OCI-LY7 (cell line): ENCODE results near the gene TMEFF1. TPM values are rescaled to one million over a fixed set of nuclear protein-coding genes. Genes with fewer than 3 reads are reported as not detected.

ENCODE experiments used
- BruUV-seq: library from RNA; stranded (reverse); fragments of 400-500 nt; replicated peaks from 2 replicates; lab custom pipeline; 2021; lab: Mats Ljungman, UMichigan
- CTCF ChIA-PET: fragments of 300-600 bp; sonication (Branson Sonifier 250); formaldehyde crosslinking; loops from one replicate; lab custom pipeline; 2022; ENCODE audit warnings: antibody characterized with exemption; ENCODE audit not compliant: unreplicated experiment; lab: Charles Lee
- POLR2A ChIA-PET: fragments of 300-600 bp; sonication (Branson Sonifier 250); formaldehyde crosslinking; loops from one replicate; lab custom pipeline; 2022; ENCODE audit warnings: antibody characterized with exemption; lab: Charles Lee
- DNase-seq: peaks from one replicate; pipeline ENCODE4 v3.0.0-alpha.2; 2015; ENCODE audit warnings: low spot score
- H2AFZ ChIP-seq: fragments of 200-600 bp; sonication (generic), shearing (Covaris generic); 2 replicates; pipeline ENCODE4 v1.6.1; 2014; ENCODE audit warnings: mild to moderate bottlenecking, antibody characterized with exemption, low read length, moderate library complexity
- H3K27ac ChIP-seq: fragments of 200-600 bp; sonication (generic); 2 replicates; pipeline ENCODE4 v1.5.1; 2014; ENCODE audit warnings: mixed run types, low read depth, mild to moderate bottlenecking, moderate library complexity, low read length, inconsistent platforms; ENCODE audit not compliant: poor library complexity, severe bottlenecking
- H3K36me3 ChIP-seq: fragments of 200-600 bp; sonication (generic); 2 replicates; pipeline ENCODE4 v1.6.1; 2014; ENCODE audit warnings: mild to moderate bottlenecking, antibody characterized with exemption, low read length, moderate library complexity, mixed read lengths; ENCODE audit not compliant: insufficient read depth
- H3K4me1 ChIP-seq: fragments of 200-600 bp; sonication (generic); 2 replicates; pipeline ENCODE4 v1.5.1; 2014; ENCODE audit warnings: mild to moderate bottlenecking, low read length; ENCODE audit not compliant: insufficient read depth, poor library complexity, severe bottlenecking
- H3K4me2 ChIP-seq: fragments of 200-600 bp; sonication (generic); 2 replicates; pipeline ENCODE4 v1.6.1; 2014; ENCODE audit warnings: mild to moderate bottlenecking, low read length
- H3K4me3 ChIP-seq: fragments of 200-600 bp; sonication (generic); 2 replicates; pipeline ENCODE4 v1.5.1; 2014; ENCODE audit warnings: mild to moderate bottlenecking, low read depth, low read length; ENCODE audit not compliant: poor library complexity, severe bottlenecking
- H3K79me2 ChIP-seq: fragments of 200-600 bp; sonication (generic); 2 replicates; pipeline ENCODE4 v1.6.1; 2016; ENCODE audit warnings: low read depth, mild to moderate bottlenecking, low read length, moderate library complexity, mixed read lengths; ENCODE audit not compliant: insufficient read depth
- H3K9me2 ChIP-seq: fragments of 200-600 bp; sonication (generic); 2 replicates; pipeline ENCODE4 v1.6.1; 2016; ENCODE audit warnings: mild to moderate bottlenecking, low read length, mixed read lengths; ENCODE audit not compliant: insufficient read depth
- H3K9me3 ChIP-seq: fragments of 200-600 bp; sonication (generic); 2 replicates; pipeline ENCODE4 v1.6.1; 2014; ENCODE audit warnings: mild to moderate bottlenecking, mixed run types, low read length, mixed read lengths
- H4K20me1 ChIP-seq: fragments of 200-600 bp; sonication (generic); 2 replicates; pipeline ENCODE4 v1.6.1; 2014; ENCODE audit warnings: mild to moderate bottlenecking, antibody characterized with exemption, low read length, moderate library complexity, mixed read lengths; ENCODE audit not compliant: insufficient read depth
- EZH2phosphoT487 ChIP-seq: fragments of 200-600 bp; sonication (generic); IDR thresholded peaks from 2 replicates; pipeline ENCODE4 v1.6.1; 2018; ENCODE audit warnings: low read depth, borderline replicate concordance, mild to moderate bottlenecking, mixed run types, antibody characterized with exemption, low read length, moderate library complexity, mixed read lengths
- intact Hi-C: fragments of 100-400 bp; cut with micrococcal nuclease; formaldehyde crosslinking; loops from one replicate; pipeline ENCODE4 v1.10.0; 2022; ENCODE audit not compliant: unreplicated experiment
- total RNA-seq, 2 experiments: library from RNA; depleted of rRNA in 1 of 2; stranded (reverse); fragments of >200 nt in 1 of 2; shearing (Covaris generic) in 1 of 2; gene quantifications; 2 replicates each; pipeline ENCODE4 v1.2.3, GENCODE V29; 2014 to 2022
- TF ChIP-seq, protein P1 (sequence below): fragments of 200-600 bp; sonication (generic); conservative IDR thresholded peaks from 2 replicates; pipeline ENCODE4 v1.5.1; 2014; ENCODE audit warnings: mild to moderate bottlenecking, antibody characterized with exemption, low read length, moderate library complexity, mixed read lengths

TMEFF1 gene
- total RNA-seq, 2 experiments from 2014 or later = 3.6 to 4.7 TPM

- ChIA-PET CTCF (interaction anchor here (1.4 kb wide), 1 partner anchor 10 kb away, joined by 3 read pairs; no protein-coding TSS in a partner anchor), POLR2A (no interaction called here)
- H3K4me3 ChIP-seq = no peak overlapping the region
- H4K20me1 ChIP-seq = no peaks in the 10 kb centered on the region
- H3K4me1 ChIP-seq = peaks cover 13% of the 10 kb centered on the region
- H3K36me3 ChIP-seq = no peaks in the 10 kb centered on the region
- intact Hi-C loops = loop anchor here (2.0 to 10.0 kb wide), 9 partner anchors 88 to 1411 kb away; no protein-coding TSS in a partner anchor
- TF ChIP-seq, protein P1, sequence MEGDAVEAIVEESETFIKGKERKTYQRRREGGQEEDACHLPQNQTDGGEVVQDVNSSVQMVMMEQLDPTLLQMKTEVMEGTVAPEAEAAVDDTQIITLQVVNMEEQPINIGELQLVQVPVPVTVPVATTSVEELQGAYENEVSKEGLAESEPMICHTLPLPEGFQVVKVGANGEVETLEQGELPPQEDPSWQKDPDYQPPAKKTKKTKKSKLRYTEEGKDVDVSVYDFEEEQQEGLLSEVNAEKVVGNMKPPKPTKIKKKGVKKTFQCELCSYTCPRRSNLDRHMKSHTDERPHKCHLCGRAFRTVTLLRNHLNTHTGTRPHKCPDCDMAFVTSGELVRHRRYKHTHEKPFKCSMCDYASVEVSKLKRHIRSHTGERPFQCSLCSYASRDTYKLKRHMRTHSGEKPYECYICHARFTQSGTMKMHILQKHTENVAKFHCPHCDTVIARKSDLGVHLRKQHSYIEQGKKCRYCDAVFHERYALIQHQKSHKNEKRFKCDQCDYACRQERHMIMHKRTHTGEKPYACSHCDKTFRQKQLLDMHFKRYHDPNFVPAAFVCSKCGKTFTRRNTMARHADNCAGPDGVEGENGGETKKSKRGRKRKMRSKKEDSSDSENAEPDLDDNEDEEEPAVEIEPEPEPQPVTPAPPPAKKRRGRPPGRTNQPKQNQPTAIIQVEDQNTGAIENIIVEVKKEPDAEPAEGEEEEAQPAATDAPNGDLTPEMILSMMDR = peak; percentile 98
- TF ChIP-seq EZH2phosphoT487 = no peak
- H3K9me3 ChIP-seq = no peaks in the 10 kb centered on the region
- no peaks in the 10 kb centered on the region for H3K79me2 ChIP-seq
- no peaks in the 10 kb centered on the region for H3K9me2 ChIP-seq
- no TSS peak for BruUV-seq
- no peak overlapping the region for H3K4me2 ChIP-seq
- H2AFZ ChIP-seq = peak overlapping the region; percentile 65; the same call in 1 of the 2 replicates
- H3K27ac ChIP-seq = no peak overlapping the region
- peak; percentile 59 for DNase-seq
These were observed 122.6 kb downstream of the TMEFF1 start for GRCh38 chr9:100595391-100596199.

GRCh38 chr9:100597236-100597635, 124.3 kb downstream of the TMEFF1 start:
- Histone ChIP-seq H2AFZ (no peak overlapping the region), H3K27ac (no peak overlapping the region), H3K4me1 (peaks cover 13% of the 10 kb centered on the region), H3K4me3 (no peak overlapping the region), H3K36me3 (no peaks in the 10 kb centered on the region), H3K9me2 (no peaks in the 10 kb centered on the region), H3K4me2 (no peak overlapping the region), H3K9me3 (no peaks in the 10 kb centered on the region), H4K20me1 (no peaks in the 10 kb centered on the region), H3K79me2 (no peaks in the 10 kb centered on the region)
- CTCF ChIA-PET = no interaction called here
- POLR2A ChIA-PET = interaction anchor here (1.5 kb wide), 1 partner anchor 104 kb away, joined by 5 read pairs; no protein-coding TSS in a partner anchor
- TF ChIP-seq, protein P1 = no peak
- TF ChIP-seq EZH2phosphoT487 = no peak
- DNase-seq = no peak
- intact Hi-C loops = loop anchor here (5.0 to 10.0 kb wide), 8 partner anchors 90 to 1412 kb away; no protein-coding TSS in a partner anchor
- BruUV-seq = no TSS peak
